GM12873 (cell line): ENCODE results near the gene USF2.

Experiments
- TF ChIP-seq, protein P1 (sequence below): IDR thresholded peaks from 2 replicates; pipeline ENCODE4 v1.5.1; 2012; ENCODE audit warnings: low read depth, mild to moderate bottlenecking, moderate library complexity, low read length, control low read depth; ENCODE audit not compliant: insufficient read depth; ENCODE audit errors: missing control alignments

The USF2 gene

DNA sequence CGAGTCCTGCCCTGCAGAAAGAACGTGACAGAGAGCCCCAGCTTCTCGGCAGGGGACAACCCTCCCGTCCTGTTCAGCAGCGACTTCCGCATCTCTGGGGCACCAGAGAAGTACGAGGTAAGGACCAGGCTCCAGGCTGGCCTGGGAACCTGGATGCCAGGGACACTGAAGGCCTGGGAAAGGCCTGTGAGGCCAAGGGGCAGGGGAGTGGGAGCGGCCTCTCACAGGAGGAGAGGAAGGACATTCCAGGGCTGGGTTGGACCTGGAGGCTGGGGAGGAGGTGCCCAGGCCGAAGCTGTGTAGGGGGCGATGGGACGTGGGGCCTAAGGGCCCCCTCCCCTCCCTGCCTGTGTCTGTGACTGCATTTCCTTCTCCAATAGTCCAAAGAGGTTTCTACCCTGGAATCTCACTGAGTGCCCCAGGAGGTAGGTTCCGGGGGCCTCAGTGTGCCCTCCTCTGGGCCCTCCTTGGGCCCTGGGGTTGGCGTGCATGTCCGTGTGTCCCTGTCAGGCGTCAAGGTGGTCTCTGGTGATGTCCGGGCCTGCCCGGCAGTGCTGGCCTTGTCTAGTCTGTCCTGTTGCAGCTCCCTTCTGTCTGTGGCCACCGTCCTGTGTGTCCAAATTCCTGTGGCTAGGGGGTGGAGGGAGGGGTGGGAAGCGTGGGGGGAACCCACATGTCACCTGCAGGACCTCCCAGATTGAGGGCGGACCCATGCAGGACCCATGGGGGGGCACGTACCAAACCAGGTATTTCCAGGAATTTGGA, 43.3 kb downstream of the USF2 start:
- TF ChIP-seq, protein P1, sequence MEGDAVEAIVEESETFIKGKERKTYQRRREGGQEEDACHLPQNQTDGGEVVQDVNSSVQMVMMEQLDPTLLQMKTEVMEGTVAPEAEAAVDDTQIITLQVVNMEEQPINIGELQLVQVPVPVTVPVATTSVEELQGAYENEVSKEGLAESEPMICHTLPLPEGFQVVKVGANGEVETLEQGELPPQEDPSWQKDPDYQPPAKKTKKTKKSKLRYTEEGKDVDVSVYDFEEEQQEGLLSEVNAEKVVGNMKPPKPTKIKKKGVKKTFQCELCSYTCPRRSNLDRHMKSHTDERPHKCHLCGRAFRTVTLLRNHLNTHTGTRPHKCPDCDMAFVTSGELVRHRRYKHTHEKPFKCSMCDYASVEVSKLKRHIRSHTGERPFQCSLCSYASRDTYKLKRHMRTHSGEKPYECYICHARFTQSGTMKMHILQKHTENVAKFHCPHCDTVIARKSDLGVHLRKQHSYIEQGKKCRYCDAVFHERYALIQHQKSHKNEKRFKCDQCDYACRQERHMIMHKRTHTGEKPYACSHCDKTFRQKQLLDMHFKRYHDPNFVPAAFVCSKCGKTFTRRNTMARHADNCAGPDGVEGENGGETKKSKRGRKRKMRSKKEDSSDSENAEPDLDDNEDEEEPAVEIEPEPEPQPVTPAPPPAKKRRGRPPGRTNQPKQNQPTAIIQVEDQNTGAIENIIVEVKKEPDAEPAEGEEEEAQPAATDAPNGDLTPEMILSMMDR, result no peak

DNA sequence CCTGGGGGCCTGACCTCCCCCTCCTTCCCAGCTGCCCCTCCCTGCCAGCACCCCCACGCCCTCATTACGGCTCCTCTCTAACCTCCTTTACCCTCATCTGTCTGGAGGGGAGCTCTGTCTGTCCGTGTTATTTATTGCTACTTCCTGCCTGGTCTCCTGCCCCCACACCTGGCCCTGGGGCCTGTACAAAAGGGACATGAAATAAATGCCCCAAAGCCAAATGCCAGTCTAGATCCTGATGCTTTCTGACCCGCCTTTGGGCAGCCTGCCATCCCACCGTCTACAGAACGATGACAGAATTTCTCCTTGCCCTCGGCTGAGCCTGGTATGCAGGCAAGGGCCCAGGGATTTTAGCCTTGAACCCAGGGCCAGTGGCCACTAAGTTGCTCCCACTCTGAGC, 44.8 kb downstream of the USF2 start:
- TF ChIP-seq, protein P1, result no peak

DNA sequence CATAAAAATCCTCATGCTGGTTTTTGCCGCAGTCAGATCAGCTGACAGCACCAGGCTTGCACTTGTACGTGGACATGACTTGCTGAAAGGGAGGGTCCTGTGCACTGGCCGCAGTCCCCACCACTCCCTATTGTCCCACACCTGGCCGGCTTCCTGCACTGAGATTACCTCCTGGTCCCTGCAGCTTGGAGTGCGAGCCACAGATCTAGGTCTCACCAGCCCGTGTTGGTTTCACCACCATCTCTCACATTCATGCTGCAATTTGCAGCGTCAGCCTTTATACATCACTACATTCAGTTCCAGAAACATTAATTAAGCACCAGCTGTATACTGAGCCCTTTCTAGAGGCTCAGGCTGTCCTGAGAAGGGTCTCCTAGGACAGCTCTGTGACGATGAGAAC, 45.3 kb downstream of the USF2 start:
- TF ChIP-seq, protein P1, result no peak

DNA sequence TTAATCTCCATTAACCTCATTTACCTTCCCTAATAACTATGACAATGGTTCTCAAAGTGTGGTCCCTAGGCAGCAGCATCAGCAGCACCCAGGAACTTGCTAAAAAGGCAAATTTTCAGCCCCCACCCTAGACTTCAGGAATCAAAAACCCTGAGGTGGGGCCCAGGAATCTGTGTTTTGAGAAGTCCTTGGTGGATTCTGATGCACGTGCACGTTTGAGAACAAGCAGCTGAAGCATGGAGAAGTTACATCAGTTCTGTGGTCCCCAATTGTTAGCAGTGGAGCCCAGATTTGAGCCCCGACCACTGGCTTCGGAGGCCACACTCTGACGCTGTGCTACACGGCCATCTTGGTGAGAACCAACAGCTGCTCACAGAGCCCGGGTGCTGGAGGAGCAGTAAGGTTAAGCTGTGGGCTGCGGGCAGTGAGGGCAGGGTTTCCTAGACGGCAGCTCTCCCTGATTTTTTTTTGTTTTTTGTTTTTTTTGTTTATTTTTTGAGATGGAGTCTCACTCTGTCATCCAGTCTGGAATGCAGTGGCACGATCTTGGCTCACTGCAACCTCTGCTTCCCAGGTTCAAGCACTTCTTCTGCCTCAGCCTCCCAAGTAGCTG, 46.2 kb downstream of the USF2 start:
- TF ChIP-seq, protein P1, result no peak

DNA sequence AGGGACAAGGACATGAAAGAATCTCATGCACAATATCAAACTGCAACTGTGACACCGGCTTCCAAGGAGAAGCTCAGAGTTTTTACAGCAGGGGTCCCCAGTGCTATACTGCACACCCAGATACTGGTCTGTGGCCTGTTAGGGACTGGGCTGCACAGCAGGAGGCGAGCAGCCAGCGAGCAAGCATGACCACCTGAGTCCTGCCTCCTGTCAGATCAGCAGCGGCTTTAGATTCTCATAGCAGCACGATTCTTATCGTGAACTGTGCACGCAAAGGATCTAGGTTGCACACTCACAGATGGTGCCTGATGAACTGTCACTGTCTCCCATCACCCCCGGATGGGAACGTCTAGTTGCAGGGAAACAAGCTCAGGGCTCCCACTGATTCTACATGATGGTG, 47.1 kb downstream of the USF2 start:
- TF ChIP-seq, protein P1, result no peak

DNA sequence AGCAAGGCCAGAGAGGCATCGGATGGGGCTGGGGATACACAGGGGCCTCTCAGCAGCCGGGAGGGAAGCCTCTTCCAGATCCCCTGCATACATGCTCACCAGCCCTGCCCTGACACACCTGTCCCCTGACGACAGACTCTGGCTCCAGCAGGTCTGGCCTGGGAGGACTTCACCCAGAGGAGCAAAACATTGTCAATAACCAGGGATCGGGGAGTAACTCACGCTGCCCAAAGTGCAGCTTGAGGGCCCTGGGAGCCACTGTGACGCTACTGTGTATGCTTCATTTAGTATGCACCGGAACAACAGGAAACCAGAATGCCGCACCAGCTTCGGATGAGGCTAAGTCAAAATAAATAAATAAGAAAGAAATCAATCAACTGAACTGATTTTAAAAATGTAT, 47.8 kb downstream of the USF2 start:
- TF ChIP-seq, protein P1, result no peak

DNA sequence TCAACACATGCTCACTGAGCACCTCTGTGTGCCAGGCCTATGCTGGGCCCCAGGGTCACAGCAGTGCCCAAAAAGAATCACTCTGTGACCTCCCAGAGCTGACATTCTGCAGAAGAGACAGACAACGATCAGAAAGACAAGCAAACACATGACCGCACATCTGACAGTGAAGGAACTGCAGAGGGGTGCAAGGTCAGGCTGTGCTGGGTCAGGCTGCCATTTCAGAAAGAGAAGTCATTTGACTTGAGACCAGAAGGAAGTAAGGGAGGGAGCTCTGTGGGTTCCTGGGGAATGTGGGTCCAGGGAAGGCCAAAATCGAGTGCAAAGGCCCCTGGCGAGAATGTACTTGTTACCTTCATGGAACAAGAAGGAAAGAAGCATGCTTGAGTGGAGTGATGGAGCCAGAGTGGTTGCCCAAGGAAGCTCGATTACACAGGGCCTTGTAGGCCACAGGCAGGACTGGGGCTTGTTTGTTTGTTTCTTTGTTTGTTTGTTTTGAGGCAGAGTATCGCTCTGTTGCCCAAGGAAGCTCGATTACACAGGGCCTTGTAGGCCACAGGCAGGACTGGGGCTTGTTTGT, 48.8 kb downstream of the USF2 start:
- TF ChIP-seq, protein P1, result no peak
